HepG2 (cell line): ENCODE measurements around the gene CRISPLD2. TPM values are rescaled to one million over a fixed set of nuclear protein-coding genes. Genes with fewer than 3 reads are reported as not detected.
A peak's percentile ranks its signal among the peaks of the same experiment; 100 is the strongest.

Source experiments
- GTF3A ChIP-seq: sonication (generic); formaldehyde crosslinking; conservative IDR thresholded peaks from 2 replicates; pipeline ENCODE4 v1.4.0; 2020; ENCODE audit warnings: mild to moderate bottlenecking, missing genetic modification reagents
- KAT2B ChIP-seq: fragments of 150-350 bp; IDR thresholded peaks from 2 replicates; pipeline ENCODE4 v1.6.1; 2014; ENCODE audit warnings: low read depth, low read length, borderline replicate concordance
- MAZ ChIP-seq, 2 experiments: sonication (generic) in 1 of 2; formaldehyde crosslinking in 1 of 2; IDR thresholded peaks; 2 replicates each; pipeline versions ENCODE4 v1.5.0 to v1.6.1; 2012 to 2020; ENCODE audit warnings: low read depth in 2 of 2, mild to moderate bottlenecking in 2 of 2, borderline replicate concordance in 1 of 2, improper control_type of control experiment in 1 of 2, low read length in 1 of 2, missing genetic modification reagents in 1 of 2, moderate library complexity in 1 of 2
- NPAS2 ChIP-seq: sonication (generic); formaldehyde crosslinking; IDR thresholded peaks from 2 replicates; pipeline ENCODE4 v1.8.0; 2022; ENCODE audit warnings: mild to moderate bottlenecking, missing genetic modification reagents, borderline replicate concordance
- NR2F2 ChIP-seq: IDR thresholded peaks from 2 replicates; pipeline ENCODE4 v1.6.1; 2012; ENCODE audit warnings: low read depth, inconsistent platforms, borderline replicate concordance
- POLR2A ChIP-seq, 2 experiments: IDR thresholded peaks; 2 replicates each; pipeline ENCODE4 v1.6.1; 2011; ENCODE audit warnings: low read depth in 2 of 2, low read length in 2 of 2, mild to moderate bottlenecking in 1 of 2, moderate library complexity in 1 of 2; ENCODE audit not compliant: insufficient read depth in 1 of 2
- RFX1 ChIP-seq: fragments of 450-650 bp; IDR thresholded peaks from 2 replicates; pipeline ENCODE4 v1.6.1; 2017
- TCF7 ChIP-seq: sonication (generic); IDR thresholded peaks from 2 replicates; pipeline ENCODE4 v1.6.1; 2016; ENCODE audit warnings: antibody characterized with exemption, low read depth
- THAP11 ChIP-seq: IDR thresholded peaks from 2 replicates; pipeline ENCODE4 v1.6.1; 2016; ENCODE audit warnings: missing biosample characterization, missing genetic modification reagents
- ZEB1 ChIP-seq: IDR thresholded peaks from 2 replicates; pipeline ENCODE4 v1.6.1; 2012; ENCODE audit warnings: mild to moderate bottlenecking, low read depth, inconsistent platforms; ENCODE audit not compliant: insufficient replicate concordance
- ZFP36L2 ChIP-seq: sonication (generic); formaldehyde crosslinking; IDR thresholded peaks from 2 replicates; pipeline ENCODE4 v1.4.0; 2020; ENCODE audit warnings: missing genetic modification reagents
- ZFP41 ChIP-seq: sonication (generic); formaldehyde crosslinking; IDR thresholded peaks from 2 replicates; pipeline ENCODE4 v1.4.0; 2020; ENCODE audit warnings: mild to moderate bottlenecking, missing genetic modification reagents, borderline replicate concordance
- ZNF121 ChIP-seq: sonication (generic); formaldehyde crosslinking; IDR thresholded peaks from 2 replicates; pipeline ENCODE4 v1.5.0; 2020; ENCODE audit warnings: mild to moderate bottlenecking, missing genetic modification reagents
- ZNF33B ChIP-seq: sonication (generic); formaldehyde crosslinking; IDR thresholded peaks from 2 replicates; pipeline ENCODE4 v1.5.1; 2020; ENCODE audit warnings: mild to moderate bottlenecking, missing genetic modification reagents
- ZNF430 ChIP-seq: sonication (generic); formaldehyde crosslinking; IDR thresholded peaks from 2 replicates; pipeline ENCODE4 v1.9.0; 2021; ENCODE audit warnings: mild to moderate bottlenecking, missing genetic modification reagents
- ZNF451 ChIP-seq: sonication (generic); formaldehyde crosslinking; IDR thresholded peaks from 2 replicates; pipeline ENCODE4 v1.5.0; 2020; ENCODE audit warnings: mild to moderate bottlenecking, missing genetic modification reagents
- ZNF678 ChIP-seq: sonication (generic); formaldehyde crosslinking; IDR thresholded peaks from 2 replicates; pipeline ENCODE4 v1.4.0; 2020; ENCODE audit warnings: mild to moderate bottlenecking, missing genetic modification reagents
- ZNF747 ChIP-seq: sonication (generic); formaldehyde crosslinking; IDR thresholded peaks from 2 replicates; pipeline ENCODE4 v1.8.1; 2023; ENCODE audit warnings: missing genetic modification reagents, mild to moderate bottlenecking, borderline replicate concordance
- polyA plus RNA-seq, 8 experiments: library from polyadenylated mRNA; depleted of rRNA in 3 of 8; stranded (reverse) in 7 of 8; unstranded in 1 of 8; fragments of >200 nt; fragmentation: Illumina TruSeq in 4 of 8; extraction: Trizol in 4 of 8; gene quantifications; 2 replicates each; pipeline versions ENCODE4 v1.2.1 to v1.2.3, GENCODE V29; 2011 to 2016; ENCODE audit warnings: low read depth in 4 of 8, missing spikeins in 1 of 8, mixed read lengths in 1 of 8; ENCODE audit not compliant: insufficient read depth in 1 of 8
- total RNA-seq, 5 experiments: library from RNA; depleted of rRNA; stranded (reverse); fragments of >200 nt; fragmentation: Illumina TruSeq; extraction: Trizol; gene quantifications; 2 replicates each; pipeline ENCODE4 v1.2.3, GENCODE V29; 2016; ENCODE audit warnings: low read depth in 1 of 5
- TF ChIP-seq, protein P1 (sequence below): sonication (generic); formaldehyde crosslinking; IDR thresholded peaks from 2 replicates; pipeline ENCODE4 v1.4.0; 2020; ENCODE audit warnings: missing genetic modification reagents, borderline replicate concordance
- TF ChIP-seq, protein P2 (sequence below): IDR thresholded peaks from 2 replicates; pipeline ENCODE4 v1.6.1; 2016
- TF ChIP-seq, protein P3 (sequence below): sonication (generic); formaldehyde crosslinking; IDR thresholded peaks from 2 replicates; pipeline ENCODE4 v1.8.0; 2022; ENCODE audit warnings: missing genetic modification reagents, mild to moderate bottlenecking, inconsistent platforms, borderline replicate concordance
- TF ChIP-seq, protein P4 (sequence below): sonication (generic); formaldehyde crosslinking; IDR thresholded peaks from 2 replicates; pipeline ENCODE4 v1.4.0; 2020; ENCODE audit warnings: missing genetic modification reagents, mild to moderate bottlenecking, borderline replicate concordance
- TF ChIP-seq, protein P5 (sequence below): sonication (generic); formaldehyde crosslinking; IDR thresholded peaks from 2 replicates; pipeline ENCODE4 v1.4.0; 2020; ENCODE audit warnings: missing genetic modification reagents, borderline replicate concordance
- TF ChIP-seq, protein P6 (sequence below): IDR thresholded peaks from 2 replicates; pipeline ENCODE4 v1.6.1; 2016; ENCODE audit warnings: mild to moderate bottlenecking

Gene CRISPLD2
- total and polyA plus RNA-seq, 2 of the 13 experiments (the other 11 are each of a cell fraction or from before 2014, with no cell fraction given): 0.04 to 0.31 TPM

DNA sequence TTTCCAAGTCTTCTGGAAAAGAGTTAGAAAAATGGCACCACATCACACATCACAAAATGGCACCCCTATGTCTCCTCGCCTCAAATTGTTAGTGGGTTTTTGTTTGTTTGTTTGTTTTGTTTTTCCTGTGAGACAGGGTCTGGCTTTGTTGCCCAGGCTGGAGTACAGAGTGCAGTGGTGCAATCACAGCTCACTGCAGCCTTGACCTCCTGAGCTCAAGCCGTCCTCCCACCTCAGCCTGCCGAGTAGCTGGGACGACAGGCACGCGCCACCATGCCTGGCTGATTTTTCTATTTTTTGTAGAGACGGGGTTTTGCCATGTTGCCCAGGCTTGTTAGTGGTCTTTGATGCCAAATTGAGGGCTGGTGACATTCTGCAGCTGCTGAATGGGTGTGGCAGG is 3.8 kb upstream of the CRISPLD2 start (continued):
- TF ChIP-seq ZNF33B (no peak), ZFP41 (CRISPR knock-in tag) (no peak), NPAS2 (no peak), THAP11 (CRISPR knock-in tag) (no peak), ZEB1 (no peak), NR2F2 (no peak), GTF3A (no peak), ZNF430 (CRISPR knock-in tag) (no peak), ZNF747 (no peak), ZNF121 (peak; percentile 100), ZNF678 (CRISPR knock-in tag) (no peak), RFX1 (no peak), KAT2B (no peak), ZNF451 (CRISPR knock-in tag) (no peak), ZFP36L2 (CRISPR knock-in tag) (no peak), POLR2A (IDR thresholded peaks at IDR 0.05; ENCODE audit: insufficient read depth in 1 of 2, low read depth in 2 of 2, low read length in 2 of 2) (no peak), TCF7 (no peak), MAZ (IDR thresholded peaks at IDR 0.05; ENCODE audit: borderline replicate concordance, low read depth, low read length) (no peak), MAZ (CRISPR knock-in tag; IDR thresholded peaks at IDR 0.05; ENCODE audit: low read depth) (no peak)
- TF ChIP-seq, protein P1, sequence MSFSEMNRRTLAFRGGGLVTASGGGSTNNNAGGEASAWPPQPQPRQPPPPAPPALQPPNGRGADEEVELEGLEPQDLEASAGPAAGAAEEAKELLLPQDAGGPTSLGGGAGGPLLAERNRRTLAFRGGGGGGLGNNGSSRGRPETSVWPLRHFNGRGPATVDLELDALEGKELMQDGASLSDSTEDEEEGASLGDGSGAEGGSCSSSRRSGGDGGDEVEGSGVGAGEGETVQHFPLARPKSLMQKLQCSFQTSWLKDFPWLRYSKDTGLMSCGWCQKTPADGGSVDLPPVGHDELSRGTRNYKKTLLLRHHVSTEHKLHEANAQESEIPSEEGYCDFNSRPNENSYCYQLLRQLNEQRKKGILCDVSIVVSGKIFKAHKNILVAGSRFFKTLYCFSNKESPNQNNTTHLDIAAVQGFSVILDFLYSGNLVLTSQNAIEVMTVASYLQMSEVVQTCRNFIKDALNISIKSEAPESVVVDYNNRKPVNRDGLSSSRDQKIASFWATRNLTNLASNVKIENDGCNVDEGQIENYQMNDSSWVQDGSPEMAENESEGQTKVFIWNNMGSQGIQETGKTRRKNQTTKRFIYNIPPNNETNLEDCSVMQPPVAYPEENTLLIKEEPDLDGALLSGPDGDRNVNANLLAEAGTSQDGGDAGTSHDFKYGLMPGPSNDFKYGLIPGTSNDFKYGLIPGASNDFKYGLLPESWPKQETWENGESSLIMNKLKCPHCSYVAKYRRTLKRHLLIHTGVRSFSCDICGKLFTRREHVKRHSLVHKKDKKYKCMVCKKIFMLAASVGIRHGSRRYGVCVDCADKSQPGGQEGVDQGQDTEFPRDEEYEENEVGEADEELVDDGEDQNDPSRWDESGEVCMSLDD (CRISPR knock-in tag): no peak
- TF ChIP-seq, protein P2, sequence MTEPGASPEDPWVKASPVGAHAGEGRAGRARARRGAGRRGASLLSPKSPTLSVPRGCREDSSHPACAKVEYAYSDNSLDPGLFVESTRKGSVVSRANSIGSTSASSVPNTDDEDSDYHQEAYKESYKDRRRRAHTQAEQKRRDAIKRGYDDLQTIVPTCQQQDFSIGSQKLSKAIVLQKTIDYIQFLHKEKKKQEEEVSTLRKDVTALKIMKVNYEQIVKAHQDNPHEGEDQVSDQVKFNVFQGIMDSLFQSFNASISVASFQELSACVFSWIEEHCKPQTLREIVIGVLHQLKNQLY (CRISPR knock-in tag): no peak
- TF ChIP-seq, protein P3, sequence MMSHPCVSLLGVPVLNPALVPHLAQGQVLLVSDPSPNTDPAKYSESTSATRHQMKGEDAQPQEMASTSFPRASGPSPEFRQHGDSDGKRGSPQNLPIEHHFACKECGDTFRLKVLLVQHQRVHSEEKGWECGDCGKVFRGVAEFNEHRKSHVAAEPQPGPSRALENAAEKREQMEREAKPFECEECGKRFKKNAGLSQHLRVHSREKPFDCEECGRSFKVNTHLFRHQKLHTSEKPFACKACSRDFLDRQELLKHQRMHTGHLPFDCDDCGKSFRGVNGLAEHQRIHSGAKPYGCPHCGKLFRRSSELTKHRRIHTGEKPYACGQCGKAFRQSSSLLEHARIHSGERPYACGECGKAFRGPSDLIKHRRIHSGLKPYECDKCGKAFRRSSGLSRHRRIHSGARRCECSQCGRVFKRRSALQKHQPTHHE: no peak
- TF ChIP-seq, protein P4, sequence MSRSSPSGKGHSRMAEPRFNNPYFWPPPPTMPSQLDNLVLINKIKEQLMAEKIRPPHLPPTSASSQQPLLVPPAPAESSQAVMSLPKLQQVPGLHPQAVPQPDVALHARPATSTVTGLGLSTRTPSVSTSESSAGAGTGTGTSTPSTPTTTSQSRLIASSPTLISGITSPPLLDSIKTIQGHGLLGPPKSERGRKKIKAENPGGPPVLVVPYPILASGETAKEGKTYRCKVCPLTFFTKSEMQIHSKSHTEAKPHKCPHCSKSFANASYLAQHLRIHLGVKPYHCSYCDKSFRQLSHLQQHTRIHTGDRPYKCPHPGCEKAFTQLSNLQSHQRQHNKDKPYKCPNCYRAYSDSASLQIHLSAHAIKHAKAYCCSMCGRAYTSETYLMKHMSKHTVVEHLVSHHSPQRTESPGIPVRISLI (CRISPR knock-in tag): no peak
- TF ChIP-seq, protein P5, sequence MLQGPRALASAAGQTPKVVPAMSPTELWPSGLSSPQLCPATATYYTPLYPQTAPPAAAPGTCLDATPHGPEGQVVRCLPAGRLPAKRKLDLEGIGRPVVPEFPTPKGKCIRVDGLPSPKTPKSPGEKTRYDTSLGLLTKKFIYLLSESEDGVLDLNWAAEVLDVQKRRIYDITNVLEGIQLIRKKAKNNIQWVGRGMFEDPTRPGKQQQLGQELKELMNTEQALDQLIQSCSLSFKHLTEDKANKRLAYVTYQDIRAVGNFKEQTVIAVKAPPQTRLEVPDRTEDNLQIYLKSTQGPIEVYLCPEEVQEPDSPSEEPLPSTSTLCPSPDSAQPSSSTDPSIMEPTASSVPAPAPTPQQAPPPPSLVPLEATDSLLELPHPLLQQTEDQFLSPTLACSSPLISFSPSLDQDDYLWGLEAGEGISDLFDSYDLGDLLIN: no peak
- TF ChIP-seq, protein P6, sequence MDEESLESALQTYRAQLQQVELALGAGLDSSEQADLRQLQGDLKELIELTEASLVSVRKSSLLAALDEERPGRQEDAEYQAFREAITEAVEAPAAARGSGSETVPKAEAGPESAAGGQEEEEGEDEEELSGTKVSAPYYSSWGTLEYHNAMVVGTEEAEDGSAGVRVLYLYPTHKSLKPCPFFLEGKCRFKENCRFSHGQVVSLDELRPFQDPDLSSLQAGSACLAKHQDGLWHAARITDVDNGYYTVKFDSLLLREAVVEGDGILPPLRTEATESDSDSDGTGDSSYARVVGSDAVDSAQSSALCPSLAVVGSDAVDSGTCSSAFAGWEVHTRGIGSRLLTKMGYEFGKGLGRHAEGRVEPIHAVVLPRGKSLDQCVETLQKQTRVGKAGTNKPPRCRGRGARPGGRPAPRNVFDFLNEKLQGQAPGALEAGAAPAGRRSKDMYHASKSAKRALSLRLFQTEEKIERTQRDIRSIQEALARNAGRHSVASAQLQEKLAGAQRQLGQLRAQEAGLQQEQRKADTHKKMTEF (CRISPR knock-in tag): peak; percentile 46; the same call in 1 of the 2 replicates
